Tibial nerve (tissue), 4 donors: ENCODE results near the gene MIOS. TPM values are rescaled to one million over a fixed set of nuclear protein-coding genes. Genes with fewer than 3 reads are reported as not detected.
A peak's percentile ranks its signal among the peaks of the same experiment; 100 is the strongest.

Source experiments
- DNase-seq, 2 donors: peaks; one replicate each; pipeline ENCODE4 v3.0.0-alpha.2; 2019; ENCODE audit warnings: low spot score in 2 of 2
- H3K27ac ChIP-seq, 4 donors: fragments of 200-600 bp; sonication (generic) in 3 of 4; one replicate each; pipeline ENCODE4 v1.5.1; 2017 to 2019; ENCODE audit warnings: mild to moderate bottlenecking in 1 of 4
- H3K27me3 ChIP-seq, 2 donors: fragments of 200-600 bp; sonication (generic) in 1 of 2; one replicate each; pipeline versions ENCODE4 v1.5.1 to v1.6.0; 2017 to 2019
- H3K36me3 ChIP-seq, 3 donors: fragments of 200-600 bp; sonication (generic); one replicate each; pipeline ENCODE4 v1.5.1; 2018 to 2019
- H3K4me1 ChIP-seq, 4 donors: fragments of 200-600 bp; sonication (generic) in 3 of 4; one replicate each; pipeline ENCODE4 v1.5.1; 2017 to 2019
- H3K4me3 ChIP-seq, 4 donors: fragments of 200-600 bp; sonication (generic) in 3 of 4; one replicate each; pipeline ENCODE4 v1.5.1; 2017 to 2019; ENCODE audit warnings: mild to moderate bottlenecking in 1 of 4, moderate library complexity in 1 of 4
- H3K9me3 ChIP-seq, 4 donors: fragments of 200-600 bp; sonication (generic) in 3 of 4; one replicate each; pipeline ENCODE4 v1.5.1; 2017 to 2019
- EP300 ChIP-seq, 2 donors: sonication (generic); formaldehyde crosslinking; IDR thresholded peaks; one replicate each; pipeline ENCODE4 v1.6.1; 2017; ENCODE audit warnings: antibody characterized with exemption in 2 of 2, mild to moderate bottlenecking in 1 of 2
- POLR2A ChIP-seq, 2 donors: fragments of 450-650 bp; IDR thresholded peaks; one replicate each; pipeline ENCODE4 v1.6.1; 2017; ENCODE audit warnings: antibody characterized with exemption in 2 of 2, mild to moderate bottlenecking in 2 of 2, moderate library complexity in 2 of 2
- WGBS, 2 donors: methylation state at CpG; one replicate each; pipeline ENCODE4 v1.1.5; 2018; 5-methylcytosine and 5-hydroxymethylcytosine counted together
- total RNA-seq, 4 donors: library from RNA; depleted of rRNA; stranded (reverse); fragments of >200 nt; gene quantifications; one replicate each; pipeline ENCODE4 v1.1.0, GENCODE V29; 2016
- TF ChIP-seq, protein P1 (sequence below), 5 experiments: fragments of 200-600 bp in 3 of 5; fragments of 450-650 bp in 2 of 5; sonication (generic) in 3 of 5; IDR thresholded peaks; one replicate each; pipeline ENCODE4 v1.5.1; 2016 to 2019; ENCODE audit warnings: antibody characterized with exemption in 5 of 5, mild to moderate bottlenecking in 3 of 5, moderate library complexity in 2 of 5

The MIOS gene
- total RNA-seq, 4 donors from 2014 or later, result 35.9 to 80.4 (median 61.9) TPM

DNA sequence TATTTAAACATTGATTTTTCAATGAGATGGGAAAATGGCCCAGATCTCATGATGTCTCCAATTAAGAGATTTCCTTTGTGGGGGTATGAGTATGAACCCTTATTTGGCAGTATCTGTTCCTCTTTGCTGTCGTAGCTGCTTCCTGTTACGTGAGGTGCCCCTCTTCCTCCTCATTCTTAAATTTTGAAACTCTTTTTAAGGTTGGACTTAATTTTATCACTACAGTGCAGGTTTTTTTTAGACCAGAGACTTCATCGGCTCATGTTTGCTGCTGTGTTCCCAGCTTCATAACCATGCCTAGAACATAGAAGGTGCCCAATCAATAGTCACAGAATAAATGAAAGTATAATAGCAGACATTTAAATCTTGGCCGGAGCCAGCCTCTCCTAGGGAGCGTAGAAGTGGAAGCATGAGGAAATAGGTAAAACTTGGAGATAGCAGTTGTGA is 2.4 kb downstream of the MIOS start:
- 72 to 74% methylated on average over 5 of the region's 5 CpGs for WGBS, 2 donors
- H3K4me3 ChIP-seq, result no peak overlapping the region
- TF ChIP-seq EP300 (IDR thresholded peaks at IDR 0.05), result peak in 1 of 2 donors; percentile 14
- TF ChIP-seq POLR2A (IDR thresholded peaks at IDR 0.05), result no peak

DNA sequence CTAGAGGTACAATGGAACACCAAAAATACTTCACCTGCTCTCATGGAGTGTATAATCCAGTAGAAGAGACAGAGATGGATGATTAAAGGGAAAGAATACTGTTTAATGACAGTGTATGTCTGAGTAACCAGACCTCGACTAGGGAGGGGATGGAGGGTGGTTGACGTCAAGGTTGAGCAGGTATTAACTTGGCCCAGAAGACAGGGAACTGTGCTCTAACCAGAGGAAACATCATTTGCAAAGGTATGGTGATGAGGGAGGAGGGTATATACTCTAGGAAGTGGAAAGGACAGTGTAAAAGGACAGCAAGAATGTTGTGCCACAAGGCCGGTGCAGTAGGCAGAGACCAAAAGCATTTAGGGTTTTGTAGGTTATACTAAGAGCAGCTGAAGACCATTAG is 2.9 kb downstream of the MIOS start:
- no peak overlapping the region for H3K4me3 ChIP-seq
- no peak for DNase-seq
- TF ChIP-seq, protein P1, sequence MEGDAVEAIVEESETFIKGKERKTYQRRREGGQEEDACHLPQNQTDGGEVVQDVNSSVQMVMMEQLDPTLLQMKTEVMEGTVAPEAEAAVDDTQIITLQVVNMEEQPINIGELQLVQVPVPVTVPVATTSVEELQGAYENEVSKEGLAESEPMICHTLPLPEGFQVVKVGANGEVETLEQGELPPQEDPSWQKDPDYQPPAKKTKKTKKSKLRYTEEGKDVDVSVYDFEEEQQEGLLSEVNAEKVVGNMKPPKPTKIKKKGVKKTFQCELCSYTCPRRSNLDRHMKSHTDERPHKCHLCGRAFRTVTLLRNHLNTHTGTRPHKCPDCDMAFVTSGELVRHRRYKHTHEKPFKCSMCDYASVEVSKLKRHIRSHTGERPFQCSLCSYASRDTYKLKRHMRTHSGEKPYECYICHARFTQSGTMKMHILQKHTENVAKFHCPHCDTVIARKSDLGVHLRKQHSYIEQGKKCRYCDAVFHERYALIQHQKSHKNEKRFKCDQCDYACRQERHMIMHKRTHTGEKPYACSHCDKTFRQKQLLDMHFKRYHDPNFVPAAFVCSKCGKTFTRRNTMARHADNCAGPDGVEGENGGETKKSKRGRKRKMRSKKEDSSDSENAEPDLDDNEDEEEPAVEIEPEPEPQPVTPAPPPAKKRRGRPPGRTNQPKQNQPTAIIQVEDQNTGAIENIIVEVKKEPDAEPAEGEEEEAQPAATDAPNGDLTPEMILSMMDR (IDR thresholded peaks at IDR 0.05), result no peak
- no peak for TF ChIP-seq EP300 (IDR thresholded peaks at IDR 0.05)
- peak overlapping the region in 1 of 4 donors; percentile 38 for H3K27ac ChIP-seq
- no peaks in the 10 kb centered on the region for H3K9me3 ChIP-seq
- WGBS, 2 donors, result 90 to 95% methylated on average over 3 of the region's 3 CpGs
- H3K27me3 ChIP-seq, result no peaks in the 10 kb centered on the region
- H3K4me1 ChIP-seq, result peaks cover 7 to 37% (median 14%) of the 10 kb centered on the region in 4 donors
- no peaks in the 10 kb centered on the region for H3K36me3 ChIP-seq

More for the DNA sequence above, 2.4 kb downstream of the MIOS start:
- H3K36me3 ChIP-seq, result no peaks in the 10 kb centered on the region
- H3K27ac ChIP-seq, result peak overlapping the region in 1 of 4 donors; percentile 38
- H3K27me3 ChIP-seq, result no peaks in the 10 kb centered on the region
- no peaks in the 10 kb centered on the region for H3K9me3 ChIP-seq
- DNase-seq, result no peak
- peaks cover 7 to 37% (median 14%) of the 10 kb centered on the region in 4 donors for H3K4me1 ChIP-seq

DNA sequence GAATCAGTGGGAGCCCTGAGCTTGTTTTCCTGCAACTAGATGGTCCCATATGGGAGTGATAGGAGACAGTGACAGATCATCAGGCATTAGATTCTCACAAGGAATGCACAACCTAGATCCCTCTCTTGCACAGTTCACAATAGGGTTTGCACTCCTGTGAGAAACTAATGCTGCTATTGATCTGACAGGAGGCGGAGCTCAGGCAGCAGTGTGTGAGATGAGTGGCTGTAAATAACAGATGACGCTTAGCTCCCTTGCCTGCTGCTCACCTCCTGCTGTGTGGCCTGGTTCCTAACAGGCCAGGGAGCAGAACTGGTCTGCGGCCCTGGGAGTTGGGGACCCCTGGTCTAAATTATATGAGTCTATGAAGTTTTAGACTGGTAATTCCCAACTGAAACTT is 3.9 kb downstream of the MIOS start:
- Histone ChIP-seq H3K27ac (no peak overlapping the region), H3K4me3 (no peak overlapping the region), H3K9me3 (no peaks in the 10 kb centered on the region), H3K4me1 (peaks cover 7 to 37% (median 14%) of the 10 kb centered on the region in 4 donors), H3K36me3 (no peaks in the 10 kb centered on the region), H3K27me3 (no peaks in the 10 kb centered on the region)
- TF ChIP-seq EP300 (IDR thresholded peaks at IDR 0.05) (no peak), POLR2A (IDR thresholded peaks at IDR 0.05) (no peak)
- TF ChIP-seq, protein P1 (IDR thresholded peaks at IDR 0.05), result no peak
- WGBS, 2 donors, result 90 to 95% methylated on average over 3 of the region's 3 CpGs
- DNase-seq, result no peak

DNA sequence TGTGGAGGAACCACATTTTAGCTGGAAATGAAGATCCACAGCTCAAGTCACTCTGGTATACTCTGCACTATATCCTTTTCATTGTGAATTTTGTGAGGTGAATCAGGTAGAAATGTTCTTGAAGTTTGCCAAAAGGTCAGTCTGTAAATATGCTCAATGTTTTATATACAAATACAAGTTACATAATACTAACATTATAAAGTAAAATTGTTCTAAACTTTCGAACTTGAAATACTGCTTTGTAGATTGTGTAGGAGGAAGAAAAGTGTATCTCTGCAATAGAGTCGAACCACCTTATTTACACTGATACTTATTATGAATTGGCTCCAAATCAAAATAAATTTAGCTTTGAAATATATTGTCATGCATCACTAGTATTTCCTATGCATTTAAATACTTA is 7.0 kb downstream of the MIOS start:
- H3K4me1 ChIP-seq, result peaks cover 0 to 20% (median 4%) of the 10 kb centered on the region in 4 donors
- H3K27me3 ChIP-seq, result no peaks in the 10 kb centered on the region
- no peaks in the 10 kb centered on the region for H3K36me3 ChIP-seq
- no peak overlapping the region for H3K4me3 ChIP-seq
- no peak for DNase-seq
- TF ChIP-seq, protein P1 (IDR thresholded peaks at IDR 0.05), result no peak
- TF ChIP-seq EP300 (IDR thresholded peaks at IDR 0.05), result no peak
- no peak for TF ChIP-seq POLR2A (IDR thresholded peaks at IDR 0.05)
- no peak overlapping the region for H3K27ac ChIP-seq
- H3K9me3 ChIP-seq, result no peaks in the 10 kb centered on the region
- 82 to 84% methylated on average over 2 of the region's 2 CpGs for WGBS, 2 donors

DNA sequence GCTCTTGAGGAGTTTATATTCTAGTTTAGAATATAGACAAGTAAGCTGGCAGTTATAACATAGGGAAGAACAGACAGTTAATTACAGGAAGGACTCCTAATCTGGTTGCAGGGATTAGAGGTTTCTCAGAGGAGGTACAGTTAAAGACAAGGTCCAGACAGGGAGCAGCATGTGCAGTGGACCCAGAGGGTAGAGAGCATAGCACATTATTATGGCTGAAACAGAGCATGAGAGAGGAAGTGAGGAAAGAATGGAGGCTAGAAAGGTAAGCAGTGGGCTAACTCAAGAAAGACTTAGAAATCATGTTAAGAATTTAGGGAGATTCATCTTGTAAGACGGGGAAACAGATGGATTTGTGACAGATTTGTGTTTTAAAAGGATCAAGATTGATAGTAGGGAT is 9.7 kb downstream of the MIOS start:
- Histone ChIP-seq H3K27me3 (no peaks in the 10 kb centered on the region), H3K4me3 (no peak overlapping the region), H3K36me3 (no peaks in the 10 kb centered on the region), H3K9me3 (no peaks in the 10 kb centered on the region), H3K27ac (no peak overlapping the region), H3K4me1 (no peaks in the 10 kb centered on the region)
- 100% methylated on average over 1 of the region's 1 CpG for WGBS, 2 donors
- TF ChIP-seq, protein P1 (IDR thresholded peaks at IDR 0.05), result no peak
- TF ChIP-seq EP300 (IDR thresholded peaks at IDR 0.05) (no peak), POLR2A (IDR thresholded peaks at IDR 0.05) (no peak)
- DNase-seq, result no peak

DNA sequence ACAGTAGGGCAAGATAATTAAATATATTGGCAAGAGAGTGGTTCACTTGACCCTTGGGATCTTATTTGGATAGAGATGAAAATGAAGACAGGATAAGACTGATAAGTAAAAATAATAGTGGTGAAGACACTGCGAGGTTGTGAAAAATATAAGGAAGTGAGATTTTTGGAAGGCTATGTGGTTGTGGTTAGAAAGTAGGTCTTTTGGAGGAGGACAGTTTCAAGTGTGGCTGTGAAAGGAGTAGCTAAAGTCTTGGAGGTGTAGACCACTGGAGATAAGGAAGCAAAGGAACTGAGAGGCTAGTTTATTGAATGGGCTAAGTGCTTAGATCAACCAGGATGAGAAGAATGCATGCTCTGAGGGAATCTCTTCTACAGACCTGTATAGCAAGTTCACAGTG is 11.2 kb downstream of the MIOS start:
- H3K27me3 ChIP-seq, result no peaks in the 10 kb centered on the region
- H3K9me3 ChIP-seq, result no peaks in the 10 kb centered on the region
- 62 to 77% methylated on average over 1 of the region's 1 CpG for whole genome bisulfite sequencing, 2 donors
- DNase-seq, result no peak
- H3K4me1 ChIP-seq, result no peaks in the 10 kb centered on the region
- H3K4me3 ChIP-seq, result no peak overlapping the region
- no peak overlapping the region for H3K27ac ChIP-seq
- TF ChIP-seq POLR2A (IDR thresholded peaks at IDR 0.05), result no peak
- TF ChIP-seq, protein P1 (IDR thresholded peaks at IDR 0.05), result no peak
- H3K36me3 ChIP-seq, result no peaks in the 10 kb centered on the region
